Measurements from ENCODE around the gene LHX3.

LHX3 gene

GRCh38 chr9:136204838-136205706 lies at the start of gene LHX3:
Gene LHX3, minus strand, starts transcription at chr9:136205128. Its CDS starts 116 bp downstream, at chr9:136205012.
- no peaks in the 10 kb centered on the region for H3K79me2 ChIP-seq (ENCODE audit: insufficient read depth, low read length)
- no peak within 1 kb of the TSS for H3K4me2 ChIP-seq (ENCODE audit: low read depth, low read length, poor library complexity, severe bottlenecking)
- no peak within 1 kb of the TSS for H2AFZ ChIP-seq (ENCODE audit: low read length)
- H4K20me1 ChIP-seq (ENCODE audit: insufficient read depth, low read length, poor library complexity, severe bottlenecking): no peaks in the 10 kb centered on the region
- no peaks in the 10 kb centered on the region for H3F3A ChIP-seq (ENCODE audit: low read depth)
- no peak within 1 kb of the TSS for H3K9ac ChIP-seq (ENCODE audit: low read depth, low read length, poor library complexity, severe bottlenecking)
- peaks cover 27% of the 10 kb centered on the region; the same call in 1 of the 2 replicates for H3K36me3 ChIP-seq (ENCODE audit: insufficient read depth, low read length)
- H3K4me3 ChIP-seq (ENCODE audit: low read length, poor library complexity, severe bottlenecking): no peak within 1 kb of the TSS
- no peaks in the 10 kb centered on the region for H3K27me3 ChIP-seq (ENCODE audit: insufficient read depth, low read length, poor library complexity, severe bottlenecking)
- H3K4me1 ChIP-seq (ENCODE audit: insufficient read depth, low read length, poor library complexity, severe bottlenecking): no peaks in the 10 kb centered on the region
- TF ChIP-seq CTCF (conservative IDR thresholded peaks at IDR 0.05; ENCODE audit: low read length) (no peak), EZH2phosphoT487 (IDR thresholded peaks at IDR 0.05; ENCODE audit: borderline replicate concordance) (no peak)
- H3K9me3 ChIP-seq (ENCODE audit: insufficient read depth, low read depth, low read length): no peaks in the 10 kb centered on the region
- H3K9me2 ChIP-seq (replicated peaks; ENCODE audit: low read depth, low read length): no peaks in the 10 kb centered on the region

DNA sequence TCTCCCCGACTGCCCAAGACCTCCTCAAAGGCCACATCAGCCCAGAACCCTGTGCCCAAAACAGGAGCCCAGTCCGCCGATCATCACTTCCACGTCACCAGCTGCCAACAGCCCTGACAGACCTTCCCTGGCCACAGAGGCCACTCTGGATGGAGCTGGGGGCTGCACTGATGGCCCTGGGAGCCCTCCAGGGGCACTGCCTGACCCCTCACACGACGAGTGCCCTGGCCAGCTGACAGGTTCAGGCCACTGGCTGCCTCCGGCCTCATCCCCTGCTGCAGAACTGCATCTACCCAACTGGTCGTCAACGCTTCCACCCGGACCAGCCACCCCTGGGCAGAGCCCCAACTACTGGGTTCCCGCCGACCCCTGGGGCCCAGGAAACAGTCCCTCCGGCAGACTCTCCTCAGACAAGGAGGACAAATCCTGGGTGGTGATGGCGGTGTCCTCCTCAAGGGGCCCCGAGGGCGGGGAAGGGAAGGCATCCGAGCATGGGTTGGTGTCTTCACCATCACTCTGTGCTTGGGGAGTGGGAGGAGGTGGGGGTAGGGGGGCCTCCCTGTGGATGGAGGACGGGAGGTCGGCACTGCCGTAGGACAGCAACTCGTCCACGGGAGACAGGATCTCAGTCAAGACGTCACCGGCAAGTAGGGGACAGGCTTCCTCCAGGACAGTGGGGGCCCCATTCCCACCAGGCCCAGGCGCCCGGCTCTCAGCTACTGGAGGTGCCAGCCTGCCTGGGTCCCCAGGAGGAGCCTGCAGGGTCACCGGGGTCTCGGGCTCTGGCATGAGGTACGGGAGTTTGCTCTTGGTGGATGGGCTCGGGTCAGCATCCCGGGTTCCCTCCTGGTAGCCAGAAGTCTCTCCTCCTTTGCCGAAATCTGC lies 48.6 kb upstream of the LHX3 start:
- Histone ChIP-seq H3F3A (ENCODE audit: low read depth) (no peaks in the 10 kb centered on the region), H3K79me2 (ENCODE audit: insufficient read depth, low read length) (no peaks in the 10 kb centered on the region), H3K36me3 (ENCODE audit: insufficient read depth, low read length) (no peaks in the 10 kb centered on the region), H3K4me2 (ENCODE audit: low read depth, low read length, poor library complexity, severe bottlenecking) (no peak overlapping the region), H3K4me1 (ENCODE audit: insufficient read depth, low read length, poor library complexity, severe bottlenecking) (no peaks in the 10 kb centered on the region), H3K27me3 (ENCODE audit: insufficient read depth, low read length, poor library complexity, severe bottlenecking) (no peaks in the 10 kb centered on the region), H2AFZ (ENCODE audit: low read length) (no peak overlapping the region), H3K4me3 (ENCODE audit: low read length, poor library complexity, severe bottlenecking) (no peak overlapping the region), H3K9me3 (ENCODE audit: insufficient read depth, low read depth, low read length) (no peaks in the 10 kb centered on the region), H4K20me1 (ENCODE audit: insufficient read depth, low read length, poor library complexity, severe bottlenecking) (no peaks in the 10 kb centered on the region), H3K9ac (ENCODE audit: low read depth, low read length, poor library complexity, severe bottlenecking) (no peak overlapping the region), H3K9me2 (replicated peaks; ENCODE audit: low read depth, low read length) (no peaks in the 10 kb centered on the region)
- no peak for TF ChIP-seq EZH2phosphoT487 (IDR thresholded peaks at IDR 0.05; ENCODE audit: borderline replicate concordance)
- TF ChIP-seq CTCF (conservative IDR thresholded peaks at IDR 0.05; ENCODE audit: low read length): no peak

GRCh38 chr9:136252846-136253245 lies 47.9 kb upstream of the LHX3 start:
- Histone ChIP-seq H4K20me1 (ENCODE audit: insufficient read depth, low read length, poor library complexity, severe bottlenecking) (no peaks in the 10 kb centered on the region), H3K36me3 (ENCODE audit: insufficient read depth, low read length) (no peaks in the 10 kb centered on the region), H2AFZ (ENCODE audit: low read length) (no peak overlapping the region), H3F3A (ENCODE audit: low read depth) (no peaks in the 10 kb centered on the region), H3K9ac (ENCODE audit: low read depth, low read length, poor library complexity, severe bottlenecking) (no peak overlapping the region), H3K4me2 (ENCODE audit: low read depth, low read length, poor library complexity, severe bottlenecking) (no peak overlapping the region), H3K27me3 (ENCODE audit: insufficient read depth, low read length, poor library complexity, severe bottlenecking) (no peaks in the 10 kb centered on the region), H3K9me2 (replicated peaks; ENCODE audit: low read depth, low read length) (no peaks in the 10 kb centered on the region), H3K4me3 (ENCODE audit: low read length, poor library complexity, severe bottlenecking) (no peak overlapping the region), H3K9me3 (ENCODE audit: insufficient read depth, low read depth, low read length) (no peaks in the 10 kb centered on the region), H3K4me1 (ENCODE audit: insufficient read depth, low read length, poor library complexity, severe bottlenecking) (no peaks in the 10 kb centered on the region), H3K79me2 (ENCODE audit: insufficient read depth, low read length) (no peaks in the 10 kb centered on the region)
- TF ChIP-seq CTCF (conservative IDR thresholded peaks at IDR 0.05; ENCODE audit: low read length) (no peak), EZH2phosphoT487 (IDR thresholded peaks at IDR 0.05; ENCODE audit: borderline replicate concordance) (no peak)
